GM19324 (cell line): Measurements from ENCODE around the gene MYLK.
"Not testable (repeated sequence)": the region's sequence is repeated elsewhere in the genome, so short reads cannot be mapped to it uniquely, and the experiment has no call there.

Experiments
- ATAC-seq: cut with Tn5 transposase; IDR thresholded peaks from one replicate; pipeline ENCODE4 v1.9.1; 2021; ENCODE audit warnings: mild to moderate bottlenecking, moderate library complexity; ENCODE audit not compliant: unreplicated experiment, low FRiP score

MYLK gene

GRCh38 chr3:123753286-123753685 is 130.8 kb downstream of the MYLK start:
- no peak for ATAC-seq

- no peak for ATAC-seq
Measured at GRCh38 chr3:123752228-123752627, 131.9 kb downstream of the MYLK start.

- no peak for ATAC-seq
Measured at GRCh38 chr3:123751433-123751832, 132.7 kb downstream of the MYLK start.

GRCh38 chr3:123750659-123751420 is 133.3 kb downstream of the MYLK start:
- no peak for ATAC-seq

GRCh38 chr3:123750209-123750608 is 133.9 kb downstream of the MYLK start:
- no peak for ATAC-seq

- ATAC-seq = no peak
Measured at GRCh38 chr3:123749711-123750110, 134.4 kb downstream of the MYLK start.

- ATAC-seq = no peak
Measured at GRCh38 chr3:123745184-123745855, 138.8 kb downstream of the MYLK start.

- no peak for ATAC-seq
Measured at GRCh38 chr3:123744064-123744463, 140.1 kb downstream of the MYLK start.

- ATAC-seq = no peak
Measured at GRCh38 chr3:123743121-123743520, 141.0 kb downstream of the MYLK start.

- no peak for ATAC-seq
Measured at GRCh38 chr3:123741041-123741511, 143.1 kb downstream of the MYLK start.

GRCh38 chr3:123740391-123740822 is 143.7 kb downstream of the MYLK start:
- ATAC-seq = no peak

GRCh38 chr3:123739754-123740153 is 144.4 kb downstream of the MYLK start:
- ATAC-seq = no peak

- ATAC-seq = no peak
Measured at GRCh38 chr3:123739106-123739505, 145.0 kb downstream of the MYLK start.

- not testable (repeated sequence) for ATAC-seq
Measured at GRCh38 chr3:123738522-123738921, 145.6 kb downstream of the MYLK start.

- no peak for ATAC-seq
Measured at GRCh38 chr3:123737168-123737567, 147.0 kb downstream of the MYLK start.

GRCh38 chr3:123735456-123735855 is 148.7 kb downstream of the MYLK start:
- ATAC-seq = no peak

GRCh38 chr3:123734527-123734902 is 149.6 kb downstream of the MYLK start:
- ATAC-seq = no peak

GRCh38 chr3:123733805-123734526 is 150.2 kb downstream of the MYLK start:
- ATAC-seq = no peak

GRCh38 chr3:123733341-123733740 is 150.8 kb downstream of the MYLK start:
- ATAC-seq = no peak

- ATAC-seq = no peak
Measured at GRCh38 chr3:123732447-123732846, 151.7 kb downstream of the MYLK start.

- no peak for ATAC-seq
Measured at GRCh38 chr3:123730829-123731228, 153.3 kb downstream of the MYLK start.
